A549 treated with RU486 at 1 μM for 4 hours (cell line): ENCODE data around the gene HLA-DMB. TPM values are rescaled to one million over a fixed set of nuclear protein-coding genes. Genes with fewer than 3 reads are reported as not detected.

Source experiments
- total RNA-seq: library from RNA; stranded (reverse); fragments of 200-300 nt; extraction: Qiagen RNA extraction; gene quantifications from 5 replicates; pipeline ENCODE4 v1.2.3, GENCODE V29; 2022; ENCODE audit warnings: low read depth

The HLA-DMB gene
- 1.2 to 2.3 TPM (median 2.2 TPM) in 5 replicates for total RNA-seq

GRCh38 chr6:32940656-32941213 is at the start of gene HLA-DMB:
Gene HLA-DMB, minus strand, starts transcription at chr6:32941028. Its CDS starts 221 bp downstream, at chr6:32940807.

DNA sequence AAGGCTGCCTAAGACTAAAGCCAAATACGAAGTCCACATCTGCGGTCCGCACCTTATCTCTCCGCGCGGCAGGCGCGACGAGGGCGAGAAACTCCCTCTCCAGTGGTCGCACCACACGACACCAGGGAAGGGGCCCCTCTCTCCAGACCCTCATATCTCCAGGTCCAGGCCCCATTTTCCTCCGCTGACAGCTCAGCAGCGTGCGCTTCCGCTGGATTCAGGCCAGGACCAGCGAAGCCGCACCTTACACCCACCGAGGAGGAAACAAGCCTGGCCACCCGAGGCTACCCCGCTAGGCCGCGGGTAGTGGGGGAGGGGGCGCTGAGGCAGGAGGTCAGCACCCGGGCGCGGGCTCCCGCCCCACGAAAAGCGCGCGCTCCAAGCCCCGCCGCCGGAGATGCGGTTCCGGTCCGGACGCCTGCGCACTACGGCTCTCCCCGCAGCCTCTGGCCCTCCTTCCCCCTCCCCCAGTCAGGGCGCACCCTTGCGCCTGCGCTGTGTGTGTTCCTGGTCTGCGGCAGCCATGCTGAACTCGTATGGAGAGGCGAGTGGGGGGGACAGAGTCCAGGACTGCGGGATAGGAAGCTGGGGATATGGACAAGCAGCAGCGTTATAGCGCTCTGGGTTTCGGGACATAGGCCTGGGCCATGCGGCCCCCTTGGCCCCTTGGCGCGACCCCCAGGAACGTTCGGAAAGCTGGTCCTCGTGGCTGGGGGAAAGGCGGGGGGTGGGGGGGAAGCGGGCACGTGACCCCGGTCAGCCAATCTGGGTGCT is 27.5 kb upstream of the HLA-DMB start, which contains the start of gene BRD2:
TSS of gene BRD2 (plus strand) at position 502 of the 774 bp plus-strand sequence. CDS start 4,305 bp downstream, outside the sequence.

DNA sequence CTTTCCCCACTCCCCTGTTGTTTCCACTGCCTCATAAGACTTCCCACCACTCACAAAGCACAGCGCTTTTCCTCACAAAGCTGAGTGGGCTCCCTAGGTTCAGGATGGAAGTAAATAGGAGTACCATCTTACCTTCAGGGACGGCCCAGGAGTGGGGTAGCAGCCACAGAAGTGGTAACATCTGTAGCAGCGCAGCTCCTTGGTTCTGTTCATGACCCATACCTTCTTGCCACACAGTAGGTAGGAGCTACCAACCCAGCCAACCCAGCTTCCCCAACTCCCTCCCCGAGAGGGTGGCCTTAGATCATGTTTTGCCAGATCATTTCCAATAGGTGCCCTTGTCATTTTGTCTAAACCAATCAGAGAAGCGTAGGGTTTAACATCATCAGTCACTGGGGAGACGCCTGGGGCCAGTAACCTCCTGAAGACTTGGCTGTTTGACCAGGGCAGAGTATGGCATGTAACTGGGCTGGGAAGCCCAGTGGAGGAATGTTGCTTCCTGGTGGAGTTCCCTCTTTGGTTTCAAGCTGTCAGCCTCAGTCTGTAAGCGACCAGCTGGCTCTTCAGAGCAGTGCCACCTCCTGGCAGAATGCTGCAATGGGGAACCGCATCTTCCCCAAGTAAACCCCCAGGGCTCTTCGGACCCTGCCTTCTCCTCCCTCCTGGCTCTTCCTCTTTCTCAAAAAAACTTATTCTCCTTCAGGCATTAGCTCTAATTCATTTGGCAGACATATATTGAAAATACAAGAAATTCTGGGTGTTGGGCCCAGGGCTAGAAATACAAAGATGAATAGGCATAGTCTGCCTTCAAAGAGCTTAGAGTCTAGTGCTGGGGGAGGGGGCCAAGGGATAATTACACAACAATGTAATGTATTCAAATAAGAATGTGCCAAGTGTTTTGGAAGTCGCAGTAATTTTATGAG is 12.2 kb upstream of the HLA-DMB start, which contains the start of gene HLA-DMA:
TSS of gene HLA-DMA (minus strand) at position 281 of the 923 bp plus-strand sequence. CDS start at position 220, 61 bp downstream.

Other genes with a start within 250 kb of the HLA-DMB start
- gene HLA-DQA2, start 199.6 kb downstream of the HLA-DMB start, total RNA-seq, result not detected in 5 replicates
- gene HLA-DQB2, start 177.5 kb downstream of the HLA-DMB start, total RNA-seq, result not detected in 5 replicates
- gene HLA-DOB, start 124.0 kb downstream of the HLA-DMB start, total RNA-seq, result 0.13 to 0.21 TPM (median 0.13 TPM) in 3 of 5 replicates, not detected in the others
- gene TAP2, start 102.3 kb downstream of the HLA-DMB start, total RNA-seq, result 17.3 to 20.6 TPM (median 18.7 TPM) in 5 replicates
- 18.8 to 25.1 TPM (median 19.3 TPM) in 5 replicates for gene PSMB8, start 97.0 kb downstream of the HLA-DMB start, total RNA-seq
- 29.1 to 38.0 TPM (median 33.0 TPM) in 5 replicates for gene TAP1, start 87.3 kb downstream of the HLA-DMB start, total RNA-seq
- 13.9 to 21.8 TPM (median 18.1 TPM) in 5 replicates for gene PSMB9, start 86.8 kb downstream of the HLA-DMB start, total RNA-seq
- 2.7 to 3.1 TPM (median 3.0 TPM) in 5 replicates for gene HLA-DMA, start 12.1 kb upstream of the HLA-DMB start, total RNA-seq
- 116 to 154 TPM (median 131 TPM) in 5 replicates for gene BRD2, start 27.6 kb upstream of the HLA-DMB start, total RNA-seq
- 0.50 TPM in 1 of 5 replicates, not detected in the others for gene HLA-DOA, start 68.6 kb upstream of the HLA-DMB start, total RNA-seq
- gene HLA-DPA1, start 132.6 kb upstream of the HLA-DMB start, total RNA-seq, result 0.33 TPM in 1 of 5 replicates, not detected in the others
- not detected in 5 replicates for gene HLA-DPB1, start 135.0 kb upstream of the HLA-DMB start, total RNA-seq